ENCODE measurements around the gene NR3C2.

Gene NR3C2

GRCh38 chr4:148441986-148442831, at the start of gene NR3C2:
NR3C2 (minus strand) TSS chr4:148442414.
- DNase-seq: peak; percentile 97

- no peak for DNase-seq
Measured at GRCh38 chr4:148487181-148487580, 45.0 kb upstream of the NR3C2 start.

- no peak for DNase-seq
Measured at GRCh38 chr4:148481636-148482035, 39.4 kb upstream of the NR3C2 start.

GRCh38 chr4:148477276-148477675, 35.1 kb upstream of the NR3C2 start:
- no peak for DNase-seq

GRCh38 chr4:148469938-148470337, 27.7 kb upstream of the NR3C2 start:
- DNase-seq: no peak

- no peak for DNase-seq
Measured at GRCh38 chr4:148454835-148455234, 12.6 kb upstream of the NR3C2 start.

GRCh38 chr4:148453833-148454232, 11.6 kb upstream of the NR3C2 start:
- no peak for DNase-seq

GRCh38 chr4:148452970-148453369, 10.8 kb upstream of the NR3C2 start:
- DNase-seq: no peak

GRCh38 chr4:148449921-148450320, 7.7 kb upstream of the NR3C2 start:
- no peak for DNase-seq

GRCh38 chr4:148448141-148448540, 5.9 kb upstream of the NR3C2 start:
- DNase-seq: no peak

GRCh38 chr4:148447681-148448080, 5.5 kb upstream of the NR3C2 start:
- no peak for DNase-seq

- no peak for DNase-seq
Measured at GRCh38 chr4:148445860-148446330, 3.7 kb upstream of the NR3C2 start.

- DNase-seq: peak; percentile 6
Measured at GRCh38 chr4:148445071-148445859, 3.1 kb upstream of the NR3C2 start.

- no peak for DNase-seq
Measured at GRCh38 chr4:148444296-148445070, 2.3 kb upstream of the NR3C2 start.

GRCh38 chr4:148443512-148444295, 1.5 kb upstream of the NR3C2 start:
- no peak for DNase-seq

GRCh38 chr4:148442832-148443511, 758 bp upstream of the NR3C2 start:
- DNase-seq: peak; percentile 31

- no peak for DNase-seq
Measured at GRCh38 chr4:148441624-148441985, 609 bp downstream of the NR3C2 start.

GRCh38 chr4:148438047-148438446, 4.2 kb downstream of the NR3C2 start:
- DNase-seq: no peak

GRCh38 chr4:148437439-148437838, 4.8 kb downstream of the NR3C2 start:
- DNase-seq: no peak

GRCh38 chr4:148436512-148436911, 5.7 kb downstream of the NR3C2 start:
- no peak for DNase-seq

- DNase-seq: no peak
Measured at GRCh38 chr4:148435654-148436406, 6.4 kb downstream of the NR3C2 start.

Data from hematopoietic multipotent progenitor cell treated with erythropoietin and hydrocortisone succinate and interleukin-3 and kit ligand, for 8 days (in vitro differentiated cells).